Activated B cell treated with CpG ODN at 0.5 μM for 24 hours (primary cell): Measurements from ENCODE around the gene EMILIN1. TPM values are rescaled to one million over a fixed set of nuclear protein-coding genes. Genes with fewer than 3 reads are reported as not detected.
A peak's percentile ranks its signal among the peaks of the same experiment; 100 is the strongest.

ENCODE experiments used
- ATAC-seq: fragments of 200-7000 bp; cut with Tn5 transposase; one replicate; pipeline ENCODE4 v1.10.0; 2021; ENCODE audit warnings: low read depth, mild to moderate bottlenecking, moderate library complexity
- CTCF ChIA-PET: fragments of 350-600 bp; sonication (Branson Sonifier 250); formaldehyde crosslinking; loops from one replicate; lab custom pipeline; 2021; ENCODE audit warnings: antibody characterized with exemption; lab: Charles Lee
- POLR2A ChIA-PET: fragments of 350-600 bp; sonication (Branson Sonifier 250); formaldehyde crosslinking; loops from one replicate; lab custom pipeline; 2021; ENCODE audit warnings: antibody characterized with exemption; lab: Charles Lee
- DNase-seq: peaks from one replicate; pipeline ENCODE4 v3.0.0; 2022
- H3K27ac Mint-ChIP-seq: one replicate; pipeline ENCODE4 v1.8.0; 2020; ENCODE audit warnings: mixed read lengths
- H3K27me3 Mint-ChIP-seq: one replicate; pipeline ENCODE4 v1.8.0; 2021; ENCODE audit warnings: mixed read lengths
- H3K36me3 Mint-ChIP-seq: one replicate; pipeline ENCODE4 v1.8.0; 2021; ENCODE audit warnings: low read depth, mixed read lengths
- H3K4me1 Mint-ChIP-seq: one replicate; pipeline ENCODE4 v1.8.0; 2021; ENCODE audit warnings: mixed read lengths
- H3K4me3 Mint-ChIP-seq: one replicate; pipeline ENCODE4 v1.8.0; 2020; ENCODE audit warnings: mild to moderate bottlenecking, mixed read lengths
- H3K9me3 Mint-ChIP-seq: one replicate; pipeline ENCODE4 v1.8.0; 2020; ENCODE audit warnings: mixed read lengths
- intact Hi-C: fragments of 100-400 bp; cut with micrococcal nuclease; formaldehyde crosslinking; loops from one replicate; pipeline ENCODE4 v1.15.1; 2024
- total RNA-seq: library from RNA; stranded (reverse); gene quantifications from 2 replicates; pipeline ENCODE4 v1.2.3, GENCODE V29; 2022
- TF ChIP-seq, protein P1 (sequence below): fragments of 200-600 bp; IDR thresholded peaks from one replicate; pipeline ENCODE4 v1.8.0; 2022; ENCODE audit warnings: antibody characterized with exemption, mild to moderate bottlenecking

EMILIN1 gene
- total RNA-seq, 1 donor from 2014 or later: 0.69 TPM

DNA sequence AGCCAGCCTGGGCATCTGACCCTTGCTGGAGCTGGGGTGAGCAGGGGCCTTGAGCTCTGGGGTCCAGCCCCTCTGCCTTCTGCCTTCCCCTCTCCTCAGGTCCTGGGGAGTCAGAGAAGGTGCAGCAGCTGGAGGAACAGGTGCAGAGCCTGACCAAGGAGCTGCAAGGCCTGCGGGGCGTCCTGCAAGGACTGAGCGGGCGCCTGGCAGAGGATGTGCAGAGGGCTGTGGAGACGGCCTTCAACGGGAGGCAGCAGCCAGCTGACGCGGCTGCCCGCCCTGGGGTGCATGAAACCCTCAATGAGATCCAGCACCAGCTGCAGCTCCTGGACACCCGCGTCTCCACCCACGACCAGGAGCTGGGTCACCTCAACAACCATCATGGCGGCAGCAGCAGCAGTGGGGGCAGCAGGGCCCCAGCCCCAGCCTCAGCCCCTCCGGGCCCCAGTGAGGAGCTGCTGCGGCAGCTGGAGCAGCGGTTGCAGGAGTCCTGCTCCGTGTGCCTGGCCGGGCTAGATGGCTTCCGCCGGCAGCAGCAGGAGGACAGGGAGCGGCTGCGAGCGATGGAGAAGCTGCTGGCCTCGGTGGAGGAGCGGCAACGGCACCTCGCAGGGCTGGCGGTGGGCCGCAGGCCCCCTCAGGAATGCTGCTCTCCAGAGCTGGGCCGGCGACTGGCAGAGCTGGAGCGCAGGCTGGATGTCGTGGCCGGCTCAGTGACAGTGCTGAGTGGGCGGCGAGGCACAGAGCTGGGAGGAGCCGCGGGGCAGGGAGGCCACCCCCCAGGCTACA, 3.8 kb downstream of the EMILIN1 start:
- TF ChIP-seq, protein P1, sequence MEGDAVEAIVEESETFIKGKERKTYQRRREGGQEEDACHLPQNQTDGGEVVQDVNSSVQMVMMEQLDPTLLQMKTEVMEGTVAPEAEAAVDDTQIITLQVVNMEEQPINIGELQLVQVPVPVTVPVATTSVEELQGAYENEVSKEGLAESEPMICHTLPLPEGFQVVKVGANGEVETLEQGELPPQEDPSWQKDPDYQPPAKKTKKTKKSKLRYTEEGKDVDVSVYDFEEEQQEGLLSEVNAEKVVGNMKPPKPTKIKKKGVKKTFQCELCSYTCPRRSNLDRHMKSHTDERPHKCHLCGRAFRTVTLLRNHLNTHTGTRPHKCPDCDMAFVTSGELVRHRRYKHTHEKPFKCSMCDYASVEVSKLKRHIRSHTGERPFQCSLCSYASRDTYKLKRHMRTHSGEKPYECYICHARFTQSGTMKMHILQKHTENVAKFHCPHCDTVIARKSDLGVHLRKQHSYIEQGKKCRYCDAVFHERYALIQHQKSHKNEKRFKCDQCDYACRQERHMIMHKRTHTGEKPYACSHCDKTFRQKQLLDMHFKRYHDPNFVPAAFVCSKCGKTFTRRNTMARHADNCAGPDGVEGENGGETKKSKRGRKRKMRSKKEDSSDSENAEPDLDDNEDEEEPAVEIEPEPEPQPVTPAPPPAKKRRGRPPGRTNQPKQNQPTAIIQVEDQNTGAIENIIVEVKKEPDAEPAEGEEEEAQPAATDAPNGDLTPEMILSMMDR: no peak
- POLR2A ChIA-PET: interaction anchor here (1.1 to 6.6 kb wide), 7 partner anchors 9 to 52 kb away, joined by 3 to 53 read pairs (median 4); partner anchors contain the start of genes AGBL5, OST4 and PREB
- Mint-ChIP-seq H3K36me3 (no peaks in the 10 kb centered on the region), H3K9me3 (no peaks in the 10 kb centered on the region), H3K4me3 (no peak overlapping the region), H3K27ac (peak overlapping the region; percentile 95), H3K27me3 (no peaks in the 10 kb centered on the region), H3K4me1 (peaks cover 27% of the 10 kb centered on the region)
- DNase-seq (no peak), ATAC-seq (no peak)
- CTCF ChIA-PET: interaction anchor here (0.7 to 1.6 kb wide), 5 partner anchors 10 to 198 kb away, joined by 3 to 16 read pairs (median 4); partner anchors contain the start of gene OST4
- intact Hi-C loops: loop anchor here (1.0 to 10.0 kb wide), 6 partner anchors 11 to 503 kb away; partner anchors contain the start of genes AGBL5, ATRAID, OST4 and PREB

DNA sequence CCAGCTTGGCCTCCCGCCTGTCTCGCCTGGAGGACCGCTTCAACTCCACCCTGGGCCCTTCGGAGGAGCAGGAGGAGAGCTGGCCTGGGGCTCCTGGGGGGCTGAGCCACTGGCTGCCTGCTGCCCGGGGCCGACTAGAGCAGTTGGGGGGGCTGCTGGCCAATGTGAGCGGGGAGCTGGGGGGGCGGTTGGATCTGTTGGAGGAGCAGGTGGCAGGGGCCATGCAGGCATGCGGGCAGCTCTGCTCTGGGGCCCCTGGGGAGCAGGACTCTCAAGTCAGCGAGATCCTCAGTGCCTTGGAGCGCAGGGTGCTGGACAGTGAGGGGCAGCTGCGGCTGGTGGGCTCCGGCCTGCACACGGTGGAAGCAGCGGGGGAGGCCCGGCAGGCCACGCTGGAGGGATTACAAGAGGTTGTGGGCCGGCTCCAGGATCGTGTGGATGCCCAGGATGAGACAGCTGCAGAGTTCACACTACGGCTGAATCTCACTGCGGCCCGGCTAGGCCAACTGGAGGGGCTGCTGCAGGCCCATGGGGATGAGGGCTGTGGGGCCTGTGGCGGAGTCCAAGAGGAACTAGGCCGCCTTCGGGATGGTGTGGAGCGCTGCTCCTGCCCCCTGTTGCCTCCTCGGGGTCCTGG, 4.5 kb downstream of the EMILIN1 start:
- ATAC-seq (no peak), DNase-seq (no peak)
- TF ChIP-seq, protein P1: no peak
- no peak overlapping the region for H3K27ac Mint-ChIP-seq
- no peaks in the 10 kb centered on the region for H3K36me3 Mint-ChIP-seq
- H3K9me3 Mint-ChIP-seq: no peaks in the 10 kb centered on the region
- peaks cover 24% of the 10 kb centered on the region for H3K4me1 Mint-ChIP-seq
- intact Hi-C loops: loop anchor here (10.0 kb wide), 1 partner anchor 502 kb away; the partner anchor contains the start of gene ZNF512
- no peak overlapping the region for H3K4me3 Mint-ChIP-seq
- CTCF ChIA-PET: interaction anchor here (1.6 kb wide), 1 partner anchor 121 kb away, joined by 4 read pairs; no protein-coding TSS in a partner anchor
- POLR2A ChIA-PET: interaction anchor here (1.0 to 6.6 kb wide), 5 partner anchors 8 to 32 kb away, joined by 3 to 53 read pairs (median 4); partner anchors contain the start of genes AGBL5 and OST4
- no peaks in the 10 kb centered on the region for H3K27me3 Mint-ChIP-seq

DNA sequence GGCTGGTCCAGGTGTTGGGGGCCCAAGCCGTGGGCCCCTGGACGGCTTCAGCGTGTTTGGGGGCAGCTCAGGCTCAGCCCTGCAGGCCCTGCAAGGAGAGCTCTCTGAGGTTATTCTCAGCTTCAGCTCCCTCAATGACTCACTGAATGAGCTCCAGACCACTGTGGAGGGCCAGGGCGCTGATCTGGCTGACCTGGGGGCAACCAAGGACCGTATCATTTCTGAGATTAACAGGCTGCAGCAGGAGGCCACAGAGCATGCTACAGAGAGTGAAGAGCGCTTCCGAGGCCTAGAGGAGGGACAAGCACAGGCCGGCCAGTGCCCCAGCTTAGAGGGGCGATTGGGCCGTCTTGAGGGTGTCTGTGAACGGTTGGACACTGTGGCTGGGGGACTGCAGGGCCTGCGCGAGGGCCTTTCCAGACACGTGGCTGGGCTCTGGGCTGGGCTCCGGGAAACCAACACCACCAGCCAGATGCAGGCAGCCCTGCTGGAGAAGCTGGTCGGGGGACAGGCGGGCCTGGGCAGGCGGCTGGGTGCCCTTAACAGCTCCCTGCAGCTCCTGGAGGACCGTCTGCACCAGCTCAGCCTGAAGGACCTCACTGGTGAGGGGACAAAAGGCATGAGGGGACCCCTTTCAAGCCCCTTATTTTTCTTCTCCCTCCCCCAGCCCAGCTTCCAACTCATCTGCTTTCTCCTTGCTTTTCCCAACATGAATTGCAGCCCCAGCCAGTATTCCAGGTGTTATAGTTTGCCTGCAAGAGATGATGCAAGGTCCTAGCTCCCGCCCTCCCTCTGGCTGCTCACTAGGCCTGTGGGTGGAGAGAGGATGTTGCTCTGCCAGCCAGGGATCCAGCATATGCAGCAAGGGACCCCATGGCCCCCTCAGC, 5.2 kb downstream of the EMILIN1 start:
- ChIA-PET POLR2A (interaction anchor here (1.0 to 6.6 kb wide), 5 partner anchors 9 to 33 kb away, joined by 3 to 53 read pairs (median 4); partner anchors contain the start of genes AGBL5 and OST4), CTCF (interaction anchor here (1.6 kb wide), 1 partner anchor 122 kb away, joined by 4 read pairs; no protein-coding TSS in a partner anchor)
- Mint-ChIP-seq H3K27ac (no peak overlapping the region), H3K9me3 (no peaks in the 10 kb centered on the region), H3K36me3 (no peaks in the 10 kb centered on the region), H3K4me1 (peaks cover 23% of the 10 kb centered on the region), H3K4me3 (no peak overlapping the region), H3K27me3 (no peaks in the 10 kb centered on the region)
- intact Hi-C loops: loop anchor here (10.0 kb wide), 1 partner anchor 501 kb away; the partner anchor contains the start of gene ZNF512
- no peak for ATAC-seq
- TF ChIP-seq, protein P1: no peak
- DNase-seq: no peak

DNA sequence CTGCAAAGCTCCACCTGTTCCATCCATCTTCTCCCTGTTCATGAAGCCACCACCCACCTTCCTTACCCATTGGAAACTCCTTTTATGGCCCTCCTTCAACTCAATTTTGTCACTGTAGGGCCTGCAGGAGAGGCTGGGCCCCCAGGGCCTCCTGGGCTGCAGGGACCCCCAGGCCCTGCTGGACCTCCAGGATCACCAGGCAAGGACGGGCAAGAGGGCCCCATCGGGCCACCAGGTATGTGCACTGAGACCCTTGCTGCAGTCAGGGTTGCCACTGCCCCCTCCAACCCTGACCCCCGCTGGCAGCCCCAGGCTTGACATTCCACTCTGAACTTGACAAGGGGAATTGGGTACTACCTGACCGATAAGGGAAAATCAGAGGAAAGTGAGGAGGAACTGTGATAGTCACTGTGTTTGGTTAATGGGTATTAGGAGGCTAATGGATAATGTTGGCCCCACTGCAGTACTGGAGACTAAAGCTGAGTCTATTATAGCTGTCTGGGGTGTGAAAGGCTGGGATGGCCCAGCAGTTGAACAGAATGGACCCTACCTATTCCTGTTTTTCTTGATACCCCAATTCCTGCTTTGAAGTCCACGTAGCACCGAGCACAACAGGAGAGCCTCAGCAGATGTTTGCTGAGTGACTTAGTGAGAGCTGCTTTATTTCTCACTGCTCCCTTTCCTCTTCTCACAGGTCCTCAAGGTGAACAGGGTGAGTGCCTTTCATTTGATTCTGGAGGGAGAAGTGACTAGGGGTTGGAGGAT, 6.1 kb downstream of the EMILIN1 start:
- CTCF ChIA-PET: interaction anchor here (4.4 kb wide), 1 partner anchor 123 kb away, joined by 12 read pairs; no protein-coding TSS in a partner anchor
- H3K27ac Mint-ChIP-seq: no peak overlapping the region
- TF ChIP-seq, protein P1: no peak
- peaks cover 23% of the 10 kb centered on the region for H3K4me1 Mint-ChIP-seq
- no peaks in the 10 kb centered on the region for H3K27me3 Mint-ChIP-seq
- no peak for ATAC-seq
- POLR2A ChIA-PET: interaction anchor here (1.3 to 6.6 kb wide), 3 partner anchors 13 to 34 kb away, joined by 3 to 53 read pairs (median 43); partner anchors contain the start of genes AGBL5 and OST4
- H3K4me3 Mint-ChIP-seq: peak overlapping the region; percentile 19
- H3K36me3 Mint-ChIP-seq: no peaks in the 10 kb centered on the region
- H3K9me3 Mint-ChIP-seq: no peaks in the 10 kb centered on the region
- no peak for DNase-seq
- intact Hi-C loops: loop anchor here (5.0 to 10.0 kb wide), 2 partner anchors 237 to 500 kb away; partner anchors contain the start of genes DPYSL5 and ZNF512
